ENCODE data around the gene ADAMTS9.
"Not testable (repeated sequence)": the region's sequence is repeated elsewhere in the genome, so short reads cannot be mapped to it uniquely, and the experiment has no call there.

The ADAMTS9 gene

DNA sequence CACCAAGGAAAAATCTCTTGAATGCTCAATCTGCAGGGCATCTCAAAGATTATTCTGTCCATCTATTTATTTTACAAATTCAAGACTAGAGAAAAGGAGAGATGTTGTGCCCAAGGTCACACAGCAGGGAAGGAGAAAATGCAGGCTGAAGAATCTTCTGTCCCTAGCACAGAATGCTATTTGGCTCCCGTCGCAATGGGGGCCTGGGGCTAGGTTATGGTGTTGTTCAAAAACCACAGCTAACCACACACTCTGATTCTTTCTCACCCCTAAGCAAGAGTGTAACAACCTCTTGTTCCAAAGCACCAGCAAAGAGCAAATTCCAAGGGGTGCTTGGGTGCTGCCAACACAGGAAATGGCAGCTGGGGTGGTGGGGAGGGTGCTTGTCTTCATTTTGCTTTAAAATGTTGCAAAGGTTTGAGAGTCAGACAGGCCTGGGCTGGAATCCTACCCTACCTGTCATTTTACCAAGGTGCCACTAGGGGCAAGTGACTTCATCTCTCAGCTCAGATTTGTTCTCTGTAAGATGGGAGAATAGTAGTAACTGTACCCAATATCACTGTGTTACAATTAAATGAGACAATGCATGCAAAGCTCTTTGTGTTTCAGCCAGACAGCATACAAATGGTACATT is 112.5 kb downstream of the ADAMTS9 start:
- no peak for DNase-seq (ENCODE audit: low read depth)

DNA sequence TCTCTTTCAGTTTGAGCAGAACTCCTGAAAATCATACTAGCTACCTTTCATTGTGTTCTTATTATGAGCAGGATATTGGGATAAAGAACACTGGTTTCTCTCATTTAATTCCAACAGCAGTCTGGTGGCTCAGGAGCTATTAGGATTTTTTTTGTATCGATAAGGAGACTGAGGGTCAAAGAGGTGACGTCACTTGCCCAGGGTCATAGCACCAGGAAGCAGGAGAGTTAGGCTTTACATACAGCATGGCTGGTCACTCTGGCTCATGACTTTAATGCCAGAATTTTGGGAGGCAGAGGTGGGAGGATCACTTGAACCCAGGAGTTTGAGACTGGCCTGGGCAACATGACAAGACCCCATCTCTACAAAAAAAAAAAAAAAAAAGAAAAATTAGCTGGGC is 113.6 kb downstream of the ADAMTS9 start:
- no peak for DNase-seq (ENCODE audit: low read depth)

DNA sequence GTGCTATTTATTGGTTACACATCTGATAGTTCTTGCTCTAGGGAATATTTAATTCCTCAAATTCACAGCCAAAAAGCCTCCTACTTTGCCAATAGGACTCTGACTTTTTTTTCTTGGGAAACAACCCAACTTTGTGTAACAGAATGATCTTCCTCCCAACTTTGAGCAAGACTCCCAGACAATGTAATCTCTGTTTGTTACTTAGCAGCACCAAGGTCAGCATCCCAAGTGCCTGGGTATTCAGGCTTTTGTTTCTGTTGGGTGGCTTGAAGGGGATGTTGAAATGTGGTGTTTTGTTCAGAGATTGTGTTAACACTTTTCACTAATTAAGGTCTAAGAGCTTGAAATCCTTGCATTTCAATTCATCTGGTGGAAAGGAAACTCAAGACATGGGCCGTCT is 115.8 kb downstream of the ADAMTS9 start:
- DNase-seq (ENCODE audit: low read depth), result no peak

DNA sequence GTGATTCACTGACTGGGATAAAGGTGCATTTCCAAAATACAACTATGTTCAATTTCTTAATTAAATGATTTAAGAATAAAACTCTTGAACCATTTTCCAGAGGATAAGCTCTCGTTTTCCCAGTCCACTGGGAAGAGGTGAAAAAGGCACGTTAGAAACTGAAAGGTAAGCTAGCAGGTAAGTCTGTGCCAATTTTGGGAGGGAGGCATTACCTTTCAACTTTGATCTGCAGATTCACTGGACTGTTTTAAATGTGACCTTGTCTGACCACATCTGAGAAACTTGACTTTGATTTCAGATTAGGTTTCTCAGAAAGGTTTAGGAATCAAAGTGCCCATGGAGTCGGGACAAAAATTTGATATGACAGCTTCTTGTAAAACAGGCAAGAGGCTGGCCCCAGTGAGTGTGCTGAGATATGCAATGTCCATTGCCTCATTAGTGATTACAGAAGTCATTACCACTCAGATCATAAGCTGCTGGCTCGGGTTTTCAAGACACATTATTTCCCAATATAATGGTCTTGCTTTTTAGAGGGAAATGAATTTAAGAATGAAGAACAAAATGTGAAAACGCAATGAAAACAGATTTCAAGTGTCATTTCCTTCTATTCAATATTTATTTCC is 118.8 kb downstream of the ADAMTS9 start:
- no peak for DNase-seq (ENCODE audit: low read depth)

DNA sequence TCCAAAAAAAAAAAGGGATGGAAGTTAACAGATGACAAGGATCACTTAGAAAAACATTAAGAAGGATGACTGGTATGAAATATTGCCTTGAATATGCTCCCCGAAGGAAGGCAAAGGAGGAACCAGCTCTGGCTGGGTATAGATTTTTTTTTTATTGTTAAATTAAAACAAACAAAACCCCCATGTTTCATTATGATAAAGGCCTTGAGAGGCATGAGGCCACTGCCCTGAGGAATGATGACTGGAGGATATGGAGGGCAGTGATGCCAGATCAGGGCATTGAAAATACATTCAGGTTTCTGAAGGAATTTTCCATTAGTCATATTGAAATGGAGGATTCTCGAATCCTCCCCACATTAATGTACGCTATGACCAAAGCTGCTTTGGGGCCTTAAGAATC is 120.9 kb downstream of the ADAMTS9 start:
- no peak for DNase-seq (ENCODE audit: low read depth)

DNA sequence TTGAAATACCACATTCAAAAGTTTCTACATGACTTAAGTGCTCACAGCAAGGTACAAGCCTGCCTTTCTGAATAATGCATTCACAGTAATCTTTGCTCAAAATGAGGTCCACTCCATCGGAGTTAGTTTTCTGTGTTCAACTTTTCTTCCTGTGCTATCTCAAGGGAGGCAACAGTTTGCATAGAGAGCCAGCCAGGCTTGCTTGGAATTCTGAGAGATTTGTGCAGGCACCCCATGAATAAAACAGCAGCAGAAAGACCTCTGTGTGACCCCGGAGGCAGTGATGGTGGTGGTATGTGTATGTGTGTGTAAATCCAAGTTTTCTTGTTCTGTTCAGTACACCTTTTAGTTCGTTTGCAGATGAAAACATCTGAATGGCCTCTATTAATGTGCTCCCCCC is 124.0 kb downstream of the ADAMTS9 start:
- DNase-seq (ENCODE audit: low read depth), result no peak

DNA sequence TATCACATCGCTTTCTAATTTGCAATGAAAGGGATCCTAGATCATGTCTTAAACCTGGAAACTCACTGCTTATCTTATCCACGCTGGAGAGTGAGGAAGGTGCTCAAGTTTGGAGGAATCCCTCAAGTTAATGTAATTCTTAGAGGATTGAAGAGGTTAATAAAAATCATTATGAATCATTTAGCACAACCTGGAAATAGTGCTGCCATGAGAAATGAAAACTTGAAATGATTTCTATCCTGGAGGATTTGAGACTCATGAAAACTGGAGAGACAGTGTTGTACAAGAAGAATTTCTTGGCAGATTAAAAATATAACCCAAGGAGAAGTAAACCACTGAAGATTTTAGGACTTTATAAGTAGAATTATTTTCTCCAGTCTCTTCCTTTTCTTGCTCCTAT is 125.9 kb downstream of the ADAMTS9 start:
- DNase-seq (ENCODE audit: low read depth), result no peak

DNA sequence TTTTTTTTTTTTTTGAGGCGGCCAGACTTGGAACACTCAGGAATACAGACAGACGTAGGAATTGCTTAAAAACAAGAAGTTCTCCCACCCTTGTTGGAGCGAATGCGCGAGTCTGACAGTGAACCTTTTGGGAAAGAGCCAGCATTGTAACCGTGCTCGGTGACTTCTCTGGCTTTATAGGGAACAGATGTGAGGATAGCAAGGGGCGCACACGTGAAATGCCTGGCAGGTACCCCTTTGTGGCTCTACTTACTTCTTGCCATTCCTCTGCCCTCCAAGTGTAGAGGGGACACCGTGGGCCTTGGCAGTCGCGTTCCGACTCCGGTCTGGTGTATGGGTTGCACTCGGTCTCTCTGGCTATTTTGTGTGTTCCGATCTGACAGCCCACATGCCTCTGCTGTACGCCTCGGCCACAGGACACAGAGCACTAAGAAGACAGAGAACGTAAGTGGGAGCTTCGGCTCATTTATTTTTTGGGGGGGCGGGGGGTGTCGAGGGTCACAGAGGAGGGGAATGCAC is 126.4 kb downstream of the ADAMTS9 start:
- no peak for DNase-seq (ENCODE audit: low read depth)

DNA sequence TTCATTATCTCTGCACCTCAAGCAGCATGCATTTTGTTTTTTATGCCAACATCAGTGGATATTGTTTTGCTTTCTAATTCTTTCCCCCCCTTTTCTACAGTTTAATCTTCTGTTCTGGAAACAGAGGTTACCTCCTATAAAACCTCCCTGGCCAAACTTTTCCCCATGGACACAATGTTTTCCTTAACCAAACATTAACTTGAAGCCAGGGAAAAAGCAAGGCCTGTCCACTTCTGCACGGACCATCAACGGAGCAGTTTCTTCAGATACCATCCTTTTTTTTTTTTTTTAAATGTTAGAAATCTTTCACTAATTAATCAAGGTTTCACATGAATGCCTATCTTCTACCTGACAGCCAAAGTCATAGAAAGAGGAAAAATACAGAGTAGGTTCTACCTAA is 127.0 kb downstream of the ADAMTS9 start:
- no peak for DNase-seq (ENCODE audit: low read depth)

DNA sequence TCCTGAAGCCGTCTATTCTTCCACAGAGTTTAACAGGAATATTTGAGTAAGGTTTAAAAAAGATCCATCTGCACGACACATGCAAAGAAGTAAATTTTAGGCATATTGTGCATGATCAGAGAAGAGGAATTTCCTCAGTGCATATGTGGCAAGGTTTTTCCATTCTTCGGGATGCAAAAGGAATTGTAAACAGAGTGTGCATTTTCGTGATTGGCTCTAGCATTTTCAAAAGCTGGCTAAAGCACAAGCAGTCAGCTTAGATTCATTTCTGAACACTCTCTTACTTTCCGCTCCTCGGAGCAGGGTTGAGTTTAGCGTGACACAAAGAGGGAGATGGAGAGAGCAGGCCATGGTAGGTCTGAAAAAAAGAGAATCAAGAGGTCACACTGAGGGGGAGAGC is 128.2 kb downstream of the ADAMTS9 start:
- no peak for DNase-seq (ENCODE audit: low read depth)

DNA sequence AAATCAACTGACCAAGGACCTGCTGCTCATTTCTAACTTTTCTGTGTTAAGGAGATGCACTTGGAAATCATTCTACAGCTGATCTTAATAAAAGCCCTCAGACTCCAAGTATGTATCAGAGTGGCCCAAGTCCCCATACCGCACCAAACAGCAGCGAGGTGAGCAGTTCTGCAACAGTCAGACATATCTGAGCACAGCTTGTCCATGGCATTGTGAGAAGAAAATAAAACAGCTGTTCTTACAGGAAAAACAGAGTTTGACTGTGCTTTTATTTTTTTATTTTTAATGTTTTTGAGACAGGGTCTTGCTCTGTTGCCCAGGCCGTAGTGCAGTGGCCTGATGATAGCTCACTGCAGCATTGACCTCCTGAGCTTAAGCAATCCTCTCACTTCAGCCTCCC is 131.8 kb downstream of the ADAMTS9 start:
- no peak for DNase-seq (ENCODE audit: low read depth)

DNA sequence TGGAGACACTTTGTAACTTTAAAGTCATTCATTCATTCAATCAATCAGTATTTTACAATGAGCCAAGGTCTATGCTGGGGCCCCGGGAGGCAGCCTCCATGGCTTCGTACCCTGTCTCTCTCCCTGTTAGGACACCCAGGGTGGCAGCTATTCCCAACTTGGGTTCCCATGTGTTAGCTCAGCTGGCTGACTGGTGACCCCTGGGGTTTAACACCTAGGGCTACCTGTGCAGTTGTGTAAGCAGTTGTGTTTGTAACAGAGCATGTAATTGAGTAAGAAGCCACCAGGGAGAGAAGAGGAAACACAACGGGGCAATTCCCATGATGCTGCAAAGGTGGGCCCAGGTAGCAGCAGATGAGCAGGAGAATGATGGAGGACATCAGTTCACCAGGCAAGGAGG is 132.4 kb downstream of the ADAMTS9 start:
- no peak for DNase-seq (ENCODE audit: low read depth)

DNA sequence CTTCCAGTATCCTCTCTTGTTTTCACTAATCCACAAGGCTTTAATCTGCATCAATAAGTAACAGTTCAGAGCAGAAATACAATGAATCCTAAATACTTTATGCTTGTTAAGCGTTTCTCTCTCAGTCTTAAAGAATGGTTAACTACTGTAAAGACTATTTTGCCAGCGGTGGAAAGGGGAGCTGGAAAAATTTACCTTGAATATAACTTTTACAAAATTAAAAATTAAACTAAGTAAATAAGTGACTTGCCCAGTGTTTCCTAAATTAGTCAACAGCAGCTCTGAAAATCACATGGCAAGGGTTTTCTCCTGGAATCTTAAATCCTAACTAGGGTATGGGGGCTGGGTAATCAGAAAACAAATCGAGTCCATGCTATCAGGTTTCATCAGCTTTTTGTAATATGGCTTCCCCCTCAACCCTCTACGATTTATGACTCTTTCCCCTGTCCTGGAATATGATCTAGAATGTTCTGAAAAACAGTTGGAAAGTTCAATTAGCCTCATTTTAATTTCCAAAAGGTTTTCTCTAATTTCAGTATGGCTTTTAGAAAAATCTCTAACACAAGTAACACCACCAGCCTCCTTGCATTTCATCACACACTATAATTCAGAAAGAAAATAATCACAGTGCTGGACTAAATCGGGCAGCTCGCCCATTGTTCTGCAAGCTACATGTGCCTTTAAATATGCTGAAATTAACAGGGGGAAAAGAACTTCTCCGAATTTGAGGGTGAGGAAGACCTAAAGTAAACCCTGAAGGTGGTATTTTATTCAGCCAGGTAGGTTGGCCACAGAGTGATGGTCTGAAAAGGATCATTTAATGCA is 133.5 kb downstream of the ADAMTS9 start:
- DNase-seq (ENCODE audit: low read depth), result no peak

DNA sequence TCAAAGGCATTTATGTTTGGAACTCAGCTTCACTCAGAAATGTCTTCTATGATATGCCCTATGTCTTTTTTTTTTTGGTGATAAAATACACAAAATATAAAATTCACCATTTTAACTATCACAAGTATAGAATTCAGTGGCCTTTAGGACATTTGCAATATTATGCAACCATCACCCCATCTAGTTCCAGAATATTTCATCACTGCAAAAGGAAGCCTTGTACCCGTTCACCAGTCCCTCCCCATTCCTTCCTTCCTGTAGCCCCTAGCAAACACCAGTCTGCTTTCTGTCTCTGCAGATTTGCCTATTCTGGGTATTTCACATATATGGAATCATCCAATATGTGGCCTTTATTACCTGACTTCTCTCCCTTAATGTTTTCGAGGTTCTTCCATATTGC is 134.8 kb downstream of the ADAMTS9 start:
- DNase-seq (ENCODE audit: low read depth), result no peak

DNA sequence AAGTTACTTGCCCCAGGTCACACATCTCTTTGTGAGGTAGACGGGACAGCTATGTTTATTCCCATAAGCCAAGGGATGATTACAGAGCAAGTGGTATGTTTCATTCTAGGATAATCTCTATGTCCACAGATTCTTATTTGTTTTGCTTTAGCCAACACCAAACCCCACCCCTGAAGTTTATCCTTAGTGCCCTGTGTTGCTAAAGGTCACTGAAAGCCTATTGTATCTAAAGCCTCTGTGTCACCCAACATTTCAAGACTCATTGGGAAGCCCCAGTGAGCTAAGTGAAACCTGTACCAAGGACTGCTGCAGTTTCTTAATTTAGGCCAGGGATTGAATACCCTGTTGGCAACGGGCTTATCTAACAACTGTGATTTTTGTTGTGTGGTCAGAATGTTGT is 135.6 kb downstream of the ADAMTS9 start:
- no peak for DNase-seq (ENCODE audit: low read depth)

DNA sequence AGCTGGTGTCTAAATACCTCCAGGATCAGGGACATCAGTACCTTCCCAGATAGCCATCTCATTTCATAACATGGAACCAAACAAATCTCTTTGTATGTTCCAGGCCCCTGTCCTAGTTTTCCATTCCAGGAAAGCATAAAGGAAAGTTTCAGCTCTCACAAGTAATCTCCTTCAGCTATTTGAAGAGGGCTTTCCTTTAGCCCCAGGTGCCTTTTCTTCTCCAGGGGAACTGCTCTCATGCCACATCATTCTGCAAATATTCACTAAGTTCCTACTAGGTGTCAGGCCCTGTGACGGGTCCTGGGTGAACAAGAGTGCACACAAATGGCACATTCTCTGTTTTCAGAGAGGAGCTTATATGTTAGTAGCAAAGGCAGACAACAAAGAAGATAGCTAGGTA is 136.1 kb downstream of the ADAMTS9 start:
- DNase-seq (ENCODE audit: low read depth), result no peak

DNA sequence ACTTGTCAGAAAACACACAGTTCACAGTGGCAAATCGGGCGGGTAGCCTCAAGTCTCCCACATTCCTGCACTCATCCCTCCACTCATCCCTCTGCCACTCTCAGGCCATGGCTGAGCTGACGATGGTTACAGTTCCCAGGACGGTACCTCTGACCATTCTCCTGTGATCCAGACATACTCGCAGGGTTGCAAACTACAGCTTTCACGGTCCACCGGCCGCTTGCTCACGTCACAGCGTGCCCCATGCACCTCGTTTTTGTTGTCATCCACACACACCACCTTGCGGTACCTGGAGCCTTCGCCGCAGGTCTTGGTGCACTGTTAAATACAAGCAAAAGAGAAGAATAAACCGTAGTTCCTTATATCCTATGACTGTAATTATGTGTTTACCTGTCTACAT is 137.1 kb downstream of the ADAMTS9 start:
- DNase-seq (ENCODE audit: low read depth), result no peak

DNA sequence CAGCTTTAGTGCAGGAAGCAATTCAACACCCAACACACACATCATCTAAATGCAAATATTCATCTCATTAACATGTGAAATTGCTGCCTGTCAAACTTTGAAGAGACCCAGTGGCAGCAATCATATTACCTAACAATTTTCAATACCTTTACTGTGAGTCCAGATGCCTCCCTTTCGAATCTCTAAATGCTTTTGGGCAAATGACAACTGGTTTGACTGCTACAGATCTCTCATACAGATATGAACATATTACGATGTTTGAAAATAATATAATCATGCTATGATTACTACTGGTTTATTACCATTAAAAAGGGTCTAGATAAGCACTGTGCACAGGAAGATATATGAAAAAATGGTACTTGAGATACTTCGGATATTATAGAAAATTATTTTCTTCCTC is 137.9 kb downstream of the ADAMTS9 start:
- DNase-seq (ENCODE audit: low read depth), result no peak

DNA sequence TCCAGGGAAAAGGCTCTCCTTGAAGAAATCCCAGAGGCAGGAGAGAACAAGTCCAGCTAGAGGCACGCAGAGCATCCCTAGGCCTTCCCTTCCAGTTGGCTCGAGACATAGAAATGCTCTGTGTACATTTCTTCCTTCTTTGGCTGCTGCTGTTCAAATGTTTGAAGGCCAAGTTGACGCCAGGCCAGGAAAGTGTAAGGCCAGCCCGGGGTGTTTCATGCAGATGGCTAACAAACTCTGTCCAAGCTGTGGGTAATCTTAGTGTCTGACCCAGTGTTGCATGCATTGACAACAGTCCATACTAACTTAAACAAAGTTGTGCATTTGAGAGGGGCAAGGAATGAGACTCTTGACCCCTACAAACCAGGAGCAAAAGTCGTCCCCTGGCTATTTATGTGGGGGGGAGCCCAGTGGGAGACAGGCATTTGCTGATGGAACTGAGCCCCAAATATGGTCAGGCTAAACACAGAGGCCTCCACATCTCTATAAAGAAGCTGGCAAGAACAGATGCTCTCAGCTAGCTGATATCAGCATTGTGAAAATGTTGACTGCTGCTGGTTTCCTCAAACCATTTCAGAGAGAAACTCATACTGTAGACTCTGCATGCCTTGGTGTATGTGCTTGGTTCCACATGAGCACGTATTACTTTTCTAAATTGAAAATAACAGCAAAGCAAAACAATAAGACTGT is 139.5 kb downstream of the ADAMTS9 start:
- DNase-seq (ENCODE audit: low read depth), result no peak

DNA sequence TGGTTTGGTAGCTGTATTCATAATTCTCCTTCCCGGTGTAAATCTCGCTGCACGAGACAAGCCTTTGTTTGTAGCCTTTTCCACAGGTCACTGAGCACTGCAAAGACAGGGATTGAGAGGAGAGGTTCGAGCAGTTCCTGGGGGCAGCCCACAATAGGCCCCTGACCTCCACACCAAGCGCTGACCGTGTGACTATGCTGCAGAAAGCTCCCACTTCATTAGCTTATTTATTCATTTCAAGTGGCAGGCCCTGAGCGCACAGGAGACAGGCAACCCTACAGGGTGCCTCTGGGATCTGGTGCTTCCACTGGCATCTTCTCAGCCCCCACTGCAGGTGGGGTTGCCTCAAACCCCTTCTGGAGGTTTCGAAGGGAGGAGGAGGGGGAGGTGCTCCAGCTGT is 140.9 kb downstream of the ADAMTS9 start:
- no peak for DNase-seq (ENCODE audit: low read depth)

DNA sequence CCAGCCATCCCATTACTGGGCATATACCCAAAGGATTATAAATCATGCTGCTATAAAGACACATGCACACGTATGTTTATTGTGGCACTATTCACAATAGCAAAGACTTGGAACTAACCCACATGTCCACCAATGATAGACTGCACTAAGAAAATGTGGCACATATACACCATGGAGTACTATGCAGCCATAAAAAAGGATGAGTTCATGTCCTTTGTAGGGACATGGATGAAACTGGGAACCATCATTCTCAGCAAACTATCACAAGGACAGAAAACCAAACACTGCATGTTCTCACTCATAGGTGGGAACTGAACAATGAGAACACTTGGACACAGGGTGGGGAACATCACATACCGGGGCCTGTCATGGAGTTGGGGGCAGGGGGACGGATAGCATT is 142.6 kb downstream of the ADAMTS9 start:
- DNase-seq (ENCODE audit: low read depth), result not testable (repeated sequence)

DNA sequence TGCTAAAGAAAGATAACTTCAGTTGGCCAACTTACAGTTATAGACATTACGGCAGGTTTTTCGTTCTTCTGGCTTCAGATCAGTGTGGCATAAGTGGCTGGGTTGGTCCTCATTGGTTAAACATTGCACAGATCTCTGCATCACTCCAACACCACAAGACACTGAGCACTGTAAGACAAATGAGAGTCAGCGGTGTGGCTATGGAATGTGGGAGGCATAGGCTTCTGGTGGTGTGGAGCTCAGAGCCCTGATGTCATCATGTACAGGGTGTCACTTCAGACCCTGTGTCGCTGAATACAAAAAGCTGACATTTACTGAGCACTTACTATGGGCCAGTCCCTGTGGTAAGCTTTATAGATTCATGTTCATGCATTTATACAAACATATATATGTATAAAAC is 146.0 kb downstream of the ADAMTS9 start:
- no peak for DNase-seq (ENCODE audit: low read depth)
